ENCODE data around the gene TFDP1. TPM values are rescaled to one million over a fixed set of nuclear protein-coding genes. Genes with fewer than 3 reads are reported as not detected.

TFDP1 gene
- total RNA-seq, 5 donors from 2014 or later (not counting 1 experiment from before 2014, with no cell fraction given), result 25.8 to 38.3 (median 34.1) TPM

- ATAC-seq (replicated peaks in 1 of 4), result no peak
- Mint-ChIP-seq H3K27ac (no peak overlapping the region), H3K27me3 (no peaks in the 10 kb centered on the region)
Measured at GRCh38 chr13:113601166-113602070, 16.9 kb downstream of the TFDP1 start.

GRCh38 chr13:113602291-113602988, 17.9 kb downstream of the TFDP1 start:
- Histone ChIP-seq H3K36me3 (ENCODE audit: control insufficient read depth in 2 of 2, extremely low read depth in 1 of 2, insufficient read depth in 1 of 2, low read length in 1 of 2) (peaks cover 0 to 5% of the 10 kb centered on the region in 2 donors), H3K4me1 (ENCODE audit: control insufficient read depth in 1 of 2, extremely low read depth in 1 of 2, insufficient read depth in 2 of 2, low read length in 2 of 2) (peaks cover 0 to 15% of the 10 kb centered on the region in 2 experiments), H3K9me3 (no peaks in the 10 kb centered on the region), H3K27ac (ENCODE audit: low read length) (no peak overlapping the region), H3K27me3 (replicated peaks in 1 of 2; ENCODE audit: control insufficient read depth in 2 of 2, extremely low read depth in 1 of 2, insufficient read depth in 2 of 2, low read length in 1 of 2) (no peaks in the 10 kb centered on the region), H3K4me3 (ENCODE audit: control insufficient read depth in 1 of 2, extremely low read depth in 1 of 2, low read length in 1 of 2) (no peak overlapping the region)
- Mint-ChIP-seq H3K36me3 (peaks cover 13% of the 10 kb centered on the region), H3K4me3 (no peak overlapping the region), H3K27ac (no peak overlapping the region), H3K27me3 (no peaks in the 10 kb centered on the region), H3K4me1 (peaks cover 17 to 28% (median 27%) of the 10 kb centered on the region in 3 donors), H3K9me3 (no peaks in the 10 kb centered on the region)
- 88% methylated on average over 8 of the region's 15 CpGs for WGBS (ENCODE audit: insufficient coverage)
- DNase-seq, result no peak
- POLR2A ChIA-PET, result no interaction called here
- CTCF ChIA-PET, result interaction anchor here in 1 of 2 donors (0.6 kb wide), 1 partner anchor 41 kb away, joined by 3 read pairs; no protein-coding TSS in a partner anchor
- no peak for ATAC-seq (replicated peaks in 1 of 4)

More at GRCh38 chr13:113601166-113602070, 16.9 kb downstream of the TFDP1 start:
- Histone ChIP-seq H3K9me3 (no peaks in the 10 kb centered on the region), H3K4me1 (ENCODE audit: control insufficient read depth in 1 of 2, extremely low read depth in 1 of 2, insufficient read depth in 2 of 2, low read length in 2 of 2) (peaks cover 0 to 7% of the 10 kb centered on the region in 2 experiments), H3K36me3 (ENCODE audit: control insufficient read depth in 2 of 2, extremely low read depth in 1 of 2, insufficient read depth in 1 of 2, low read length in 1 of 2) (peaks cover 0 to 9% of the 10 kb centered on the region in 2 donors), H3K27me3 (replicated peaks in 1 of 2; ENCODE audit: control insufficient read depth in 2 of 2, extremely low read depth in 1 of 2, insufficient read depth in 2 of 2, low read length in 1 of 2) (no peaks in the 10 kb centered on the region), H3K27ac (ENCODE audit: low read length) (no peak overlapping the region), H3K4me3 (ENCODE audit: control insufficient read depth in 1 of 2, extremely low read depth in 1 of 2, low read length in 1 of 2) (no peak overlapping the region)
- H3K36me3 Mint-ChIP-seq, result peaks cover 16% of the 10 kb centered on the region
- H3K4me3 Mint-ChIP-seq, result no peak overlapping the region
- POLR2A ChIA-PET, result no interaction called here
- CTCF ChIA-PET, result no interaction called here
- no peak for DNase-seq
- no peaks in the 10 kb centered on the region for H3K9me3 Mint-ChIP-seq
- peaks cover 13 to 33% (median 23%) of the 10 kb centered on the region in 3 donors for H3K4me1 Mint-ChIP-seq
- WGBS (ENCODE audit: insufficient coverage), result 94% methylated on average over 19 of the region's 28 CpGs

DNA sequence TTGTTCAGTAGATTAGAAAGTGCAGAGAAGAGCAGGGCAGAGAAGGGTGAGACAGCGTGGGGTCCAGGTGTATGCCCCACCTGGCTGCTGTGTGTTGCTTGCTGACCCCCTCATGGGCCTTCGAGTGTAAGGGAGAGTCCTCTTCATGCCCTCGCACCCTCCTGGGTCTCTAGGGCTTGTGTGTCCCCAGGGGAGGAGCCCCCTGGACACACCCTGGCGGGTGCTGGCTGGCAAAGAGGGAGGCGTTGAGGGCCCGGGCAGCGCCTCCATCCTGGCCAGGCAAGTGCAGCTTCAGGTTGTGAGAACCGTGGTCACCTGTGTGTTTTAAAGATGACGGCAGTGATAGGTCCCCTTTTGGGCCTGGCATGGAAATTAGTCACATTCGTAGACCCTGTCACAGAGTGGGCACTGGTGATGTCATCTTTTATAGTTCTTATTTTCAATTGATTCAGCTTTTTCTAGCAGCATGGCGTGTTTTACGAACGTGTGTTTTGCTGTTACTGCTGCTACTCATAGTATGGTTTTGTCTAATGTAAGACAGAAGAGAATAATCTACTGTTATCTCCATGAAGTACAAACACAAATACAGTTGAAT, 18.7 kb downstream of the TFDP1 start:
- POLR2A ChIA-PET, result no interaction called here
- H3K4me1 Mint-ChIP-seq, result peaks cover 17 to 28% (median 27%) of the 10 kb centered on the region in 3 donors
- H3K9me3 Mint-ChIP-seq, result no peaks in the 10 kb centered on the region
- peaks cover 0 to 2% of the 10 kb centered on the region in 2 donors for H3K36me3 ChIP-seq (ENCODE audit: control insufficient read depth in 2 of 2, extremely low read depth in 1 of 2, insufficient read depth in 1 of 2, low read length in 1 of 2)
- H3K27me3 ChIP-seq (replicated peaks in 1 of 2; ENCODE audit: control insufficient read depth in 2 of 2, extremely low read depth in 1 of 2, insufficient read depth in 2 of 2, low read length in 1 of 2), result no peaks in the 10 kb centered on the region
- H3K27ac Mint-ChIP-seq, result peak overlapping the region in 1 of 2 donors; percentile 44
- H3K27ac ChIP-seq (ENCODE audit: low read length), result no peak overlapping the region
- no peaks in the 10 kb centered on the region for H3K9me3 ChIP-seq
- no peak for DNase-seq
- CTCF ChIA-PET, result interaction anchor here in 1 of 2 donors (0.7 kb wide), 1 partner anchor 9 kb away, joined by 3 read pairs; no protein-coding TSS in a partner anchor
- no peak for ATAC-seq (replicated peaks in 1 of 4)
- H3K4me3 Mint-ChIP-seq, result no peak overlapping the region
- no peaks in the 10 kb centered on the region for H3K27me3 Mint-ChIP-seq
- H3K36me3 Mint-ChIP-seq, result peaks cover 12% of the 10 kb centered on the region
- H3K4me1 ChIP-seq (ENCODE audit: control insufficient read depth in 1 of 2, extremely low read depth in 1 of 2, insufficient read depth in 2 of 2, low read length in 2 of 2), result peaks cover 0 to 15% of the 10 kb centered on the region in 2 experiments
- no peak overlapping the region for H3K4me3 ChIP-seq (ENCODE audit: control insufficient read depth in 1 of 2, extremely low read depth in 1 of 2, low read length in 1 of 2)
- 90% methylated on average over 9 of the region's 13 CpGs for WGBS (ENCODE audit: insufficient coverage)

GRCh38 chr13:113604186-113604585, 19.6 kb downstream of the TFDP1 start:
- H3K27ac Mint-ChIP-seq, result no peak overlapping the region

DNA sequence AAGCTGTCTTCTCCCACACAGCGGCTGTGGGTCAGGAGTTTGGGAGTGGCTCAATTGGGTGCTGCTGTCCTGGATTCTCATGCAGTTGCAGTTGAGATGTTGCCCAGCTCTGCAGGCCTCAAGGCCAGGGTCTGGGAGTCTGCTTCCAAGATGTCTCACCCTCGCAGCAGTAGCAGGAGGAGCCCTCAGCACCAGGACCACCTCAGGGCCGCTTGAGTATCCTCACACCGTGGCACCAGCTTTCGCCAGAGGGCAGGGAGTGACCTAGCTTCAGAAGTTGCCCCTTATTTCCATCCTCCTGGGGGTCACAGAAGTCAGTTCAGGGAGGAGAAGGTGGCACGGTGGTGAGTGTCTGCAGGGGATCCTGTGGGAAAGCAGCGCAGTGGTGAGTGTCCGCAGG, 20.9 kb downstream of the TFDP1 start:
- H3K36me3 ChIP-seq (ENCODE audit: control insufficient read depth in 2 of 2, extremely low read depth in 1 of 2, insufficient read depth in 1 of 2, low read length in 1 of 2), result peaks cover 3 to 4% of the 10 kb centered on the region in 2 donors
- no peak overlapping the region for H3K4me3 Mint-ChIP-seq

More at GRCh38 chr13:113604186-113604585, 19.6 kb downstream of the TFDP1 start:
- Histone ChIP-seq H3K36me3 (ENCODE audit: control insufficient read depth in 2 of 2, extremely low read depth in 1 of 2, insufficient read depth in 1 of 2, low read length in 1 of 2) (peaks cover 0 to 3% of the 10 kb centered on the region in 2 donors), H3K27me3 (replicated peaks in 1 of 2; ENCODE audit: control insufficient read depth in 2 of 2, extremely low read depth in 1 of 2, insufficient read depth in 2 of 2, low read length in 1 of 2) (no peaks in the 10 kb centered on the region), H3K9me3 (no peaks in the 10 kb centered on the region), H3K4me1 (ENCODE audit: control insufficient read depth in 1 of 2, extremely low read depth in 1 of 2, insufficient read depth in 2 of 2, low read length in 2 of 2) (peaks cover 0 to 15% of the 10 kb centered on the region in 2 experiments), H3K27ac (ENCODE audit: low read length) (no peak overlapping the region), H3K4me3 (ENCODE audit: control insufficient read depth in 1 of 2, extremely low read depth in 1 of 2, low read length in 1 of 2) (no peak overlapping the region)
- Mint-ChIP-seq H3K36me3 (peaks cover 9% of the 10 kb centered on the region), H3K4me1 (peaks cover 17 to 28% (median 25%) of the 10 kb centered on the region in 3 donors), H3K4me3 (no peak overlapping the region), H3K9me3 (no peaks in the 10 kb centered on the region), H3K27me3 (no peaks in the 10 kb centered on the region)
- DNase-seq (no peak), ATAC-seq (replicated peaks in 1 of 4) (no peak)
- WGBS (ENCODE audit: insufficient coverage), result 93% methylated on average over 1 of the region's 1 CpG
- ChIA-PET CTCF (interaction anchor here in 1 of 2 donors (0.7 kb wide), 1 partner anchor 8 kb away, joined by 3 read pairs; no protein-coding TSS in a partner anchor), POLR2A (no interaction called here)

More for the DNA sequence above, 20.9 kb downstream of the TFDP1 start:
- ChIA-PET CTCF (no interaction called here), POLR2A (no interaction called here)
- H3K4me3 ChIP-seq (ENCODE audit: control insufficient read depth in 1 of 2, extremely low read depth in 1 of 2, low read length in 1 of 2), result no peak overlapping the region
- Mint-ChIP-seq H3K36me3 (peaks cover 4% of the 10 kb centered on the region), H3K27me3 (no peaks in the 10 kb centered on the region), H3K4me1 (peaks cover 17 to 29% (median 26%) of the 10 kb centered on the region in 3 donors), H3K9me3 (no peaks in the 10 kb centered on the region), H3K27ac (peak overlapping the region in 1 of 2 donors; percentile 65)
- no peaks in the 10 kb centered on the region for H3K9me3 ChIP-seq
- ATAC-seq (replicated peaks in 1 of 4) (no peak), DNase-seq (no peak)
- H3K4me1 ChIP-seq (ENCODE audit: control insufficient read depth in 1 of 2, extremely low read depth in 1 of 2, insufficient read depth in 2 of 2, low read length in 2 of 2), result peaks cover 0 to 15% of the 10 kb centered on the region in 2 experiments
- H3K27ac ChIP-seq (ENCODE audit: low read length), result no peak overlapping the region
- WGBS (ENCODE audit: insufficient coverage), result 100% methylated on average over 3 of the region's 8 CpGs
- no peaks in the 10 kb centered on the region for H3K27me3 ChIP-seq (replicated peaks in 1 of 2; ENCODE audit: control insufficient read depth in 2 of 2, extremely low read depth in 1 of 2, insufficient read depth in 2 of 2, low read length in 1 of 2)
